ENCODE data around the gene SFT2D1. TPM values are rescaled to one million over a fixed set of nuclear protein-coding genes. Genes with fewer than 3 reads are reported as not detected.

Gene SFT2D1
- total RNA-seq, 1 donor from 2014 or later, result 23.3 TPM

GRCh38 chr6:166341977-166342348 is 382 bp downstream of the SFT2D1 start:
- intact Hi-C loops (cut with DNase I), result no loop called here
- peaks cover 39% of the 10 kb centered on the region for H3K4me1 ChIP-seq
- H3K36me3 ChIP-seq, result no peaks in the 10 kb centered on the region
- TF ChIP-seq POLR2AphosphoS5 (IDR thresholded peaks at IDR 0.05; ENCODE audit: insufficient read depth in 1 of 2, low read depth in 1 of 2) (no peak), CTCF (IDR thresholded peaks at IDR 0.05) (no peak), POLR2A (IDR thresholded peaks at IDR 0.05) (no peak)
- peak overlapping the region; percentile 86 to 88 for H3K4me3 ChIP-seq
- H3K9me3 ChIP-seq, result no peaks in the 10 kb centered on the region
- no peaks in the 10 kb centered on the region for H3K27me3 ChIP-seq
- no peak for DNase-seq (ENCODE audit: extremely low spot score in 2 of 2)
- H3K27ac ChIP-seq, result peak overlapping the region; percentile 90

- Histone ChIP-seq H3K27ac (peak overlapping the region; percentile 90), H3K9me3 (no peaks in the 10 kb centered on the region), H3K27me3 (no peaks in the 10 kb centered on the region), H3K36me3 (no peaks in the 10 kb centered on the region), H3K4me1 (peaks cover 43% of the 10 kb centered on the region), H3K4me3 (peak overlapping the region; percentile 86 to 88)
- no peak for DNase-seq (ENCODE audit: extremely low spot score in 2 of 2)
- TF ChIP-seq POLR2A (IDR thresholded peaks at IDR 0.05) (no peak), CTCF (IDR thresholded peaks at IDR 0.05) (no peak), POLR2AphosphoS5 (IDR thresholded peaks at IDR 0.05; ENCODE audit: insufficient read depth in 1 of 2, low read depth in 1 of 2) (no peak)
- intact Hi-C loops (cut with DNase I), result no loop called here
Measured at GRCh38 chr6:166341464-166341863, 881 bp downstream of the SFT2D1 start.

GRCh38 chr6:166338854-166339253 is 3.5 kb downstream of the SFT2D1 start:
- DNase-seq (ENCODE audit: extremely low spot score in 2 of 2), result no peak
- Histone ChIP-seq H3K27ac (no peak overlapping the region), H3K27me3 (no peaks in the 10 kb centered on the region), H3K4me1 (peaks cover 45% of the 10 kb centered on the region), H3K36me3 (peaks cover 0 to 6% of the 10 kb centered on the region in 2 donors), H3K9me3 (no peaks in the 10 kb centered on the region), H3K4me3 (no peak overlapping the region)
- no peak for TF ChIP-seq POLR2A (IDR thresholded peaks at IDR 0.05)
- no peak for TF ChIP-seq CTCF (IDR thresholded peaks at IDR 0.05)
- no peak for TF ChIP-seq POLR2AphosphoS5 (IDR thresholded peaks at IDR 0.05; ENCODE audit: insufficient read depth in 1 of 2, low read depth in 1 of 2)
- intact Hi-C loops (cut with DNase I), result loop anchor here (10.0 kb wide), 1 partner anchor 46 kb away; the partner anchor contains the start of gene MPC1

- H3K27ac ChIP-seq, result no peak overlapping the region
- peaks cover 54% of the 10 kb centered on the region for H3K4me1 ChIP-seq
- H3K4me3 ChIP-seq, result no peak overlapping the region
- H3K36me3 ChIP-seq, result peaks cover 0 to 6% of the 10 kb centered on the region in 2 donors
- intact Hi-C loops (cut with DNase I), result loop anchor here (10.0 kb wide), 1 partner anchor 48 kb away; the partner anchor contains the start of gene MPC1
- no peak for TF ChIP-seq POLR2AphosphoS5 (IDR thresholded peaks at IDR 0.05; ENCODE audit: insufficient read depth in 1 of 2, low read depth in 1 of 2)
- TF ChIP-seq POLR2A (IDR thresholded peaks at IDR 0.05), result no peak
- no peak for TF ChIP-seq CTCF (IDR thresholded peaks at IDR 0.05)
- H3K9me3 ChIP-seq, result no peaks in the 10 kb centered on the region
- no peaks in the 10 kb centered on the region for H3K27me3 ChIP-seq
- DNase-seq (ENCODE audit: extremely low spot score in 2 of 2), result no peak
Measured at GRCh38 chr6:166336847-166337246, 5.5 kb downstream of the SFT2D1 start.

- DNase-seq (ENCODE audit: extremely low spot score in 2 of 2), result no peak
- H3K4me1 ChIP-seq, result peaks cover 42% of the 10 kb centered on the region
Measured at GRCh38 chr6:166335378-166336302, 6.7 kb downstream of the SFT2D1 start.

More at GRCh38 chr6:166335378-166336302, 6.7 kb downstream of the SFT2D1 start:
- Histone ChIP-seq H3K4me3 (no peak overlapping the region), H3K9me3 (no peaks in the 10 kb centered on the region), H3K27ac (no peak overlapping the region), H3K27me3 (no peaks in the 10 kb centered on the region), H3K36me3 (peaks cover 0 to 6% of the 10 kb centered on the region in 2 donors)
- intact Hi-C loops (cut with DNase I), result loop anchor here (10.0 kb wide), 1 partner anchor 49 kb away; the partner anchor contains the start of gene MPC1
- no peak for TF ChIP-seq CTCF (IDR thresholded peaks at IDR 0.05)
- no peak for TF ChIP-seq POLR2AphosphoS5 (IDR thresholded peaks at IDR 0.05; ENCODE audit: insufficient read depth in 1 of 2, low read depth in 1 of 2)
- no peak for TF ChIP-seq POLR2A (IDR thresholded peaks at IDR 0.05)
